NCI-H1048 (cell line): ENCODE measurements around the gene HSPG2.
"Not testable (repeated sequence)": the region's sequence is repeated elsewhere in the genome, so short reads cannot be mapped to it uniquely, and the experiment has no call there.

Experiments used
- DNase-seq: peaks from one replicate; lab custom pipeline; 2025; lab: John Stamatoyannopoulos, UW

The HSPG2 gene

DNA sequence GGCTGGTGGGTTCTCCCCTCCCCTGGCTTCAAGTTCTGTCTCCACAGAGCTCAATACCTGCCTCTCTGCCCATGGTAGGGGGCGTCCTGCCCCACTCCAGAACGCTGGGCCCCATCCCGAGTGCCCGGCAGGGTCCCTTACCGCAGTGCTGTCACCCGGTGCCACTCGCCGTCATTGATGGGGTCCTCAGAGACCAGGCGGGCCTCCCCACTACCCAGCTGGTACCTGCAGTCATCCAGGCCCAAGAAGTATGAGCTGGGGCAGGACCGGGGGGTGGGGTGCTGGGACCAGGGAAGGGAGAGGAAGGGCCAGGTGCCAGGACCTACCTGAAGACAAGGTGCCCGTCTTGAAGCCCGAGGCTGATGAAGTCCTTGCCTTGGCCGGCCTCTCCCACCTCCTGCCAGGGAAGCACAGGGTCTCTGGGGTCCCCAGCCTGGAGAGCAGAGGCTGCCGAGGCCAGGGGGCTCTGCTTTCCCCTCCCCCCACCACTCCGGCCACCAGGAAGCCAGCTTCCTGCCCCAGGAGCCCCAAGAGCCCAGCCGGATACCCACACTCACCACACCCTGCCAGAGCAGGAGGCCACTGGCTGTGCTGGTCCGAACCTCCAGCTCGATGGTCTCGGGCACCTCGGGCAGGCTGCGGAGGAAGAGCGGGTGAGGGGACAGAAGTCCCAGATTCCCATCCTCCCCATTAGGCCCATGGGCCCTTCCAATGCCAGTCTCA is 113.0 kb downstream of the HSPG2 start:
- no peak for DNase-seq

DNA sequence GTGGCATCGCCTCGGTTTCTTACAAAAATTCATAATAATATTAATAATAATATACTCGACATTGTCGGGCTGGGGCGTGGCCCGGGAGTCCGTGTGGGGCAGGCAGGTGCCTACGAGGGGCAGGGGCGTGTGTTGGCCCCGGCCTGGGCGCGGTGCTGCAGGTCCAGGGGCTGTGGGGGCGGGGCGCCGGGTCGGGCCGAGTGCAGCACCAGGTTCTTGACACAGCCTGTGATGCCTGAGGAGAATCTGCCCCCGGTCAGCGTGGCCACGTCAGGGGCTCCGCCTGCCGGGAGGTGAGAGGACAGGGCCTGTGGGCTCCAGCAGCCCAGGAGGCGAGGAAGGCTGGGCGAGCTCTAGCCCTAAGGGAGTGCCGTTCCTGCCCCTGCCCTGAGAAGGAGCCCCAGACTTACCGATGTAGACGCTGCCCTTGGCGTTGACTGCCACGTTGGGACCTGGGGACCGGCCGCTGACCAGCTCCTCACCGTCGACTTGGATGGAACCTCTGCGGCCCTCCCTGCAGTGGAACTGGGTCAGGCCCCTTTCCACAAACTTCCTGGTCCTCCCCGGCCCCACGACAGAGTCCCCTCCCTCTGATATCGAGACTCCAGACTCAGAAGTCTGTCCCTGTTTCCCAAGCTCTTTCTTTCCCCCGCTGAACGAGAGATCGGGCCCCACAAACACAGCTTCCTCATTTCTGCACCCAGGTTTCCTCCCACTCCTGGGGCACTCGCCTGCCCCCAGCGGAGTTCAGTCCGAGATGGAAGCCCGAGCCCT is 113.7 kb downstream of the HSPG2 start:
- DNase-seq = no peak

GRCh38 chr1:21822349-21822748 is 114.8 kb downstream of the HSPG2 start:
- DNase-seq = no peak

DNA sequence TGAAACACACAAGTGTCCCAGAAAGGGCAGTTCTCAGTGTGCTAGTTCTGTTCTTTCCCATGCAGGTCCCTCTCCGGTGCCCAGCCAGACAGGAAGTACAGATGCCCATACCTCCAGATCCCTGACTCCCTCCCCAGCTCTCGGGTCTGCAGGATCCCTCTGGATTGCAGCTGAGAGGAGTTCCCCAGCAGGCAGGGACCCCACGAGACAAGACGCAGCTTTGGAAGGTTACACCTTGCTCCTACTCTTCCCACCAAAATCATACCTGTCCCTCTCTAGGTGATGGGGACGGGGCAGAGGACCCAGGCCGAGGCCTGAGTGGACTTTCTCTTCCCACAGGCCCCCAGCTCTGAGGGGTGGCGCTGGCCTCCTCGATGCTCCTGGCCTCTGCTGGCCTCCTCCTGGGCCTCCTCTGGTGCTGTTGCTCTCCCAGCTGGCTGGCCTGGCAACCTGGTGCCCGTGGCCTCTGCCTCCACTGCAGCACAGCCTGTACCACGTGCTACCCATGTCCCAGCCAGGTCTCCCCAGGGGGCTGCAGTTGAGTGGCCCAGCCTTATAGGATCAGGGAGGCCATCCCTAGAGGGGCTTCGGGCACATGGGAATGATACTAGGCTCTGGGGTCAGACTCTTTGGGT is 115.6 kb downstream of the HSPG2 start:
- DNase-seq = no peak

DNA sequence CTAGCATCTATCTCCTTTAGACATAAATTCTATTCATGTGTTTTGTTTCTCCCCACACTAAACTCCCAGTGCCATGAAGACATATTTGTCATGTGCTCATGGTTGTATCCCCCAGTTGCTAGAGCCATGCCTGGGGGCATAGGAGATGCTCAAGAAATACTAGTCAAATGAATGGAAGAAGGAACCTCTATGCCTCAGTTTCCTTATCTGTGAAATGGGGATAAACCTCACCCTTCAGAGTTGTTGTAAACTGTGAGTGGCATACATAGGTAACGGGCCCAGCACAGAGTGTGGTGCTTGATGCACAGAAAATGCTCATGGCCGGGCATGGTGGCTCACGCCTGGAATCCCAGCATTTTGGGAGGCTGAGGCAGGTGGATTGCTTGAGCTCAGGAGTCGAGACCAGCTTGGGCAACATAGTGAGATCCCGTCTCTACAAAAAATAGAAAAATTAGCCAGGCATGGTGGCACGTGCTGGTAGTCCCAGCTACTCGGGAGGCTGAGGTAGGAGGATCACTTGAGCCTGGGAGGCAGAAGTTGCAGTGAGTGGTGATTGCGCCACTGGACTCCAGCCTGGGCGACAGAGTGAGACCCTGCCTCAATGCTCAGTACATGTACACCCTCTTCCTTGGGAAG is 116.4 kb downstream of the HSPG2 start:
- DNase-seq = no peak

GRCh38 chr1:21818656-21819055 is 118.5 kb downstream of the HSPG2 start:
- no peak for DNase-seq

GRCh38 chr1:21816602-21817302 is 120.4 kb downstream of the HSPG2 start:
- no peak for DNase-seq

DNA sequence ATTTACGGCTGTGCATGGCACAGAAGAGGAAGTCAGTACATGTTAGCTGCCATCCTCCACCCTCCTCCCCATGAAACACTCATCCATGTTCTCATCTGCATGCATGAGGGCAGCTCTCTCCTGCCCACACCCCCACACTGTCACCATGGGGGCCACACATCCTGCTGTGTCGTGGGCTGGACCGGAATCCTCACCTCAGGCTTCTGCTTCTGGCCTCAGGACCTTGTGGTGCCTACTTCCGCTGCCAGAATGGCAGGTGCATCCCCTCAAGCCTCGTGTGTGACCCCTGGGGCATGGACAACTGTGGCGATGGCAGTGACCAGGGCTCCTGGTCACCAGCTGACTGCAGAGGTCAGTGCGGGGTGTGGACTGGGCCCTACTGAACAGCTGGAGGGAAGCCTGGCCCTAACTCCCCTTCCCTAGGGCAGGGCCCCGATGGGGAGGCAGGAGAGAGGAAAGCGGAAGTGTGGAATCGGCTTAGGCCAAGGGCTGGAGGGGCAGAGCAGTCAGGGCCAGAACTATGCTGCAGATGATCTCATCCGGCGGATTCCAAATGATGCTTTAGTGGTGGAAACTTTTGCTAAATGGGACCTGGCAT is 121.3 kb downstream of the HSPG2 start:
- no peak for DNase-seq

DNA sequence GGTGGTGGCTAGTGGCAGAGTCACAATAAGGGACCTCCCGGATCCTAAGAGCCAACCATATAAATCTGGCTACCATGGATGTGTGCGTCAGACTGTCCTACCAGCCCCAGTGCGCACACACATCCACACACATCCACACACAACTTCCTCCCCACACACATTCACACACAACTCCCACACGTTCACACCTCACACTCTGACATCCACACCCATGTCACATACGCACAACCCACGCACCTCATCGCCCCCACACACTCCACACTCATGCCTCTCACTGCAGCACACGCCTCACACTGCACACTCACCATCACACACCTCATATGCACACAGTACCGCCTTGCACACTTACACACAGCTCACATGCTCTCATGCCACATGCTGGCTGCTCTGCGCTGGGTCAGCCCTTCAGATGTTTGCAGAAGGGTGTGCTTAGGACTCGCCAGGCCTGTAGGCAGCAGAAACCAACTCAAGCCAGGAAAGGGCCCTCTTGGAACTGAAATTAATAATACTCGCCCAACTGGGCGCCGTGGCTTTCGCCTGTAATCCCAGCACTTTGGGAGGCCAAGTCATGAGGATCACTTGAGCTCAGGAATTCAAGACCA is 122.0 kb downstream of the HSPG2 start:
- no peak for DNase-seq

GRCh38 chr1:21814241-21814918 is 122.7 kb downstream of the HSPG2 start:
- DNase-seq = no peak

DNA sequence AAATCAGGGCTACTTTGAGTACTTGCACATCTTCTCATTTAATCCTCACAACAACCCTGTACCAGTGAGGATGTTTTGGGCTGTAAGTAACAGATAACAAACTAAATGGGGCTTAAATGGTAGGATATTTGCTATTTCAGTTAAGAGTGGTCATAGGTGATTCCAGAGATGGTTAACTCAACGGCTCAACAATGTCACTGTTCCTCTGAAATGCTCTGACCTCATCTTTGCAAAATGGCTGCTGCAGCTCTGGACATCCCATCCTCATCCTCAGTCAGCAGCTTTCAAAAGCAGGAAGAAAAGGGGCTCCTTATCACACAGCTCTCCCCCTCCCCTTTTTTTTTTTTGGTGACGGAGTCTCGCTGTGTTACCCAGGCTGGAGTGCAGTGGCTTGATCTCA is 123.6 kb downstream of the HSPG2 start:
- DNase-seq = no peak

DNA sequence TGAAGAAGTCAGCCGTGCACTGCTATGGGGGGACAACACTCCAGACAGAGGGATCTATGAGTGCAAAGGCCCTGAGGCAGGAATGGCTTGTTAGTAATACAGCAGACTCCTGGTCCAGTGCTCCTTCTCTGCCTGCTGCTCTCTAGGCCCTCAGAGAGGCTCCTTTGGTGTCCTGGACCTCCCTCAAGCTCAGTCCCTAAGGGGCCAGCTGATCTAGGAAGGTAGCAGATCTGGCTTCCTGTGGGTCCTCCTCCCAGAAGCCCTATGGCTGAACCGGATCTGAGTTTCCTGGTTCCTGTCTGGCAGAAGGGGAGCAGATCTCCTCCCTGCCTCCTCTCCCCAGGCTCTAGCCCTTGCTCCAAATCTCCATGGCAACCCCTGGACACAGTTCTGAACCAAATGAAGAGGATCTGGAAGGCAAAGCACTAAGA is 125.2 kb downstream of the HSPG2 start, which contains the start of gene LDLRAD2:
LDLRAD2 (plus strand) TSS at position 391 of the 431 bp plus-strand sequence. CDS start 187 bp downstream, outside the sequence.
- DNase-seq = no peak

DNA sequence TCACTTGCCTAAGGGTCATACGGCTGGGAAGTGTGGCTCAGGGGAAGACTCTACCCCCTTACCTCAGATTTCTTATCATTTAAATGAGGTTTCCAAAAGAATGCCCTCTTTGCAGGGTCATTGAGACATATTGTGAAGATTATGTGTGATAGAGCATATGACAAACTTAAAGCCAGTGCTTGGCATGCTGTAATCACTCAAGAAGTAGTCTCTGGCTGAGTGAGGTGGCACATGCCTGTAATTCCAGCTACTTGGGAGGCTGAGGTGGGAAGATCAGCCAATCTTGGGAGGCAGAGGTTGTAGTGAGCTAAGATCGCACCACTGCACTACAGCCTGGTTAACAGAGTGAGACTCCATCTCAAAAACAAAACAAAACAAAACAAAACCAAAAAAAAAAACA is 132.6 kb downstream of the HSPG2 start:
- DNase-seq = no peak

GRCh38 chr1:21801100-21801499 is 136.0 kb downstream of the HSPG2 start:
- no peak for DNase-seq

DNA sequence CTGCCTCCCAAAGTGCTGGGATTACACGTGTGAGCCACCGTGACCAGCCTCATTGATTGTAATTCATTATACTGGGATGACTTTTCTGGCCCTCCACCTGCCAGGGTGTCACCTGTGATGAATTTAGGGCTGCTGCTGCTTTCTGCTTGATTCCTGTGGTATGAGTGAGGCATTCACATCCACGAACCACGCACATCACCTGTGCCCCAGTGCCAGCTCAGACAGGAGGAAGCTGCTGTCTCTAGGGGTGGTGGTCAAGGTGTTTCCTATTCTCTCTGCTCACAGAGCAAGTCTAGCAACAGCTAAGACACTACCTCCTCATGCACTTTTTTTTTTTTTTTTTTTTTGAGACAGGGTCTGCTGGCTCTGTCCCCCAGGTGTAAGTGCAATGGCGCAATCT is 137.4 kb downstream of the HSPG2 start:
- DNase-seq = no peak

DNA sequence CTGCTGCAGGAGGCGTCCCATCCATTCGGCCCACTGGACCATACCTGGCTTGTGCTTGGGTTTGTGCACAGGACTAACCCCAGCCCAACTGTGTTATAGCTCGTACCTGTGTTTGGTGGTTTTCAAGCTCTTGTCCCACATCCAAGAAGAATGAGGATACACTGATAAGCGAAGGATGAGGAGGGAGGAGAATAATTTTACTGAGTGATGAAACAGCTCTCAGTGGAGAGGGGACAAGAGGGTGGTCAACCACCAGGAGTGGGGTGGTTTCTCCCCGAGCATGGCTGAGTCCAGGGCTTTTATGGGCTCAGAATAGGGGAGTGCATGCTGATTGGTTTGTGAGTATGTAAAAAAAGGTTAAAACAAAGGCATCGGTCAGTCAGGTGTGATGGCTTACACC is 142.0 kb downstream of the HSPG2 start:
- DNase-seq = no peak

DNA sequence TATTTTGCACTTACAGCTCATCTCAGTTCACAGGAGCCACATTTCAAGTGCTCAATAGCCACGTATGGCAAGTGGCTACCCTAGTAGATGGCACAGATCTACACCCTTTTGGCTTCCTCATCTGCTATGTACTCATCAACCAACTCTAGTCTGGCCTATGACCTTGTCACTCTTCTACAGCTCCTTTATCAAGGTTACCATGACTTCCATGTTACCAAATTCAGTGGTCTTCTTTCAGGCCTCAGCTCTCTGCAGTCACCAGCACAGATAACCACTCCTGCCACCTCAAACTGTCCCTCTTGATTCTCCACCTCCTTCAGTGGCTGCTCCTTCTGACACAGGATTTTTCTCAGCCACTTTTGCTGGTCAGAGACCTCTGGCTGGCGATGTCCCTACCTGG is 142.5 kb downstream of the HSPG2 start:
- DNase-seq = no peak

DNA sequence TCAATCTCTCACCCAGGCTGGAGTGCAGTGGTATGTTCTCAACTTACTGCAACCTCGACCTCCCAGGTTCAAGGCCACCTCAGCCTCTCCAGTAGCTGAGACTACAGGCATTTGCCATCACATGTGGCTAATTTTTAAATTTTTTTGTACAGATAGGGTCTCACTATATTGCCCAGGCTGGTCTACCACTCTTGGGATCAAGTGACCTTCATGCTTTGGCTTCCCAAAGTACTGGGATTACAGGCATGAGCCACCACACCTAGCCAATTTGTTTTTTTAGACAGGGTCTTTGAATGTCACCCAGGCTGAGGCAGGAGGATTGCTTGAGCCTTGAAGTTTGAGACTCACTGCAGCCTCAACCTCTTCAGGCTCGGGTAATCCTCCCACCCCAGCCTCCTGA is 144.0 kb downstream of the HSPG2 start:
- no peak for DNase-seq

DNA sequence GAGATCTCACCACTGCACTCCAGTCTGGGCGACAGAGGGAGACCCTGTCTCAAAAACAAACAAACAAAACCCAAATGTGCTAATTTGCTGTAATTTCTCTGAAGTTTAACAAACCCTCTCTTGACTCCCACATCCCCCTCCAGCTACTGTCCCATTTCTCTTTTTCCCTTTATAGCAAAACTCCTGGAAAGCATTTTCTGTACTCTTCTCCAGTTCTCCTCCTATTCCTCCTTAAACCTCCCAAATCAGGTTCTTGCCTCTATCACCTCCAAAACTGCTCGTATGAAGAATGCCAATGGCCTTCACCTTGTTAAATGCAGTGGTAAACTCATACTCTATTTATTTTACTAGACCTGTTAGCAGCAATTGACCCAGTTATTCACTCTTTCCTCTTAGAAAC is 150.5 kb downstream of the HSPG2 start:
- no peak for DNase-seq

DNA sequence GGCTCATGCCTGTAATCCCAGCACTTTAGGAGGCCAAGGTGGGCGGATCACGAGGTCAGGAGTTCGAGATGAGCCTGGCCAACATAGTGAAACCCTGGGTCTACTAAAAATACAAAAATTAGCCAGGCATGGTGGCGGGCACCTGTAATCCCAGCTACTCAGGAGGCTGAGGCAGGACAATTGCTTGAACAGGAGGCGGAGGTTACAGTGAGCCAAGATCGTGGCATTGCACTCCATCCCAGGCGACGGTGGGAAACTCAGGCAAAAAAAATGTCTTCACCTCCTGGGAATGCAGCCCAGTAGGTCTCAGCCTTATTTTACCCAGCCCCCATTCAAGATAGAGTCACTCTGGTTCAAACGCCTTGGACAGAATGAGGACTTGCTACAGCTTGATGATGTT is 151.3 kb downstream of the HSPG2 start:
- DNase-seq = not testable (repeated sequence)
